ENCODE data around the gene WDSUB1.

Gene WDSUB1

DNA sequence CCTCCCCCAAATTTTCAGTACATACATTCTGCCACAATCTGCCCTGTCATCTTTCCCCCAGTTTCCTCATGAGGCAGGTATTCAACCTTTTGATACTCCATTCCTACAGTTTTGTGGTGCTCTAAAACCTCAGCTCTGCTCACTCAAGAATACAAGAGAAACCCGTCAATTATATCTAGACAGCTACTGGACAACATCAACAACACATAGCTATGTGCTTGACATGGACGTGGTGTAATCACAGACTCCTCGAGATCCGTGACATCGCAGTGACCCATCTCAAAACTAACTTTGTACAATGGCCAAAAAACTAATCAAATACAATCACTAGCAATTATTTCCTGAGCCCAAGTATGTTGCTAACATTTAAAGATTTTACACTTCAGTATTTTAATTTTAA lies 23.6 kb downstream of the WDSUB1 start:
- no peak for DNase-seq

DNA sequence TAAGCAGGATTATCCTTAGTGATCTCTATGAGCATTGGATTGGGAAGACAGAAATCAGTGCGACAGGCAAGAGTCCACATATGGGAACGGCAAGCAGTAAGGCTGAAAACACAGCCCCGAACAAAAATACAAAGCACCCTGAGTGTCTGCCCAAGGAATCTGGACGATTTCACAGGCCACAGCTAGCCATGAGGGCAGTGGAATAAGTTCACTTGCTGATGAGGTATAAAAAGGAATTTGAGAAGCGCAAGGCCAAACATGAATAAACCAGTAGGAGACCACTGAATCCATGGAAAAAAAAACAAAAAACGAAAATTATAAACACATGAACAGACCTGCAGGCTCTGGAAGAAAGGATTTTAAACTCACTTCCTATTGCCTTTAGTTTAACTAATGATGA lies 24.3 kb downstream of the WDSUB1 start:
- DNase-seq, result no peak

DNA sequence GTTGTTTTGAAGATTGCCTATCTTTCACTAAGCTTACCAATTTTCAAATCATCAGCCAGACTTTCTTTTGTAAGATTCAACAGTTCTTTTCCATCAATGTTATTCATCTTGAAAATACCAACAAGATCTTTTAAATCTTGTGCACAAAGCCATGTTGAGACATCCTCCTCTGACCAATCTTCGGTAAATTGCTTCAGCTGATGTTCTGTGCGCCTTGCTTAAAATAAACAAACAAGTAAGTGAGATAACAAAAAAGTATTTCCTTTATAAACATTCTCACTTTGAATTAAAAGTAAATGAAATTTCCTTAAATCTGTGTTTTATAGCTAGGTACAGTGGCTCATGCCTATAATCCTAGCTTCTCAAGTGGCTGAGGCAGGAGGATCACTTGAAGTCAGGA lies 30.3 kb downstream of the WDSUB1 start:
- no peak for DNase-seq

DNA sequence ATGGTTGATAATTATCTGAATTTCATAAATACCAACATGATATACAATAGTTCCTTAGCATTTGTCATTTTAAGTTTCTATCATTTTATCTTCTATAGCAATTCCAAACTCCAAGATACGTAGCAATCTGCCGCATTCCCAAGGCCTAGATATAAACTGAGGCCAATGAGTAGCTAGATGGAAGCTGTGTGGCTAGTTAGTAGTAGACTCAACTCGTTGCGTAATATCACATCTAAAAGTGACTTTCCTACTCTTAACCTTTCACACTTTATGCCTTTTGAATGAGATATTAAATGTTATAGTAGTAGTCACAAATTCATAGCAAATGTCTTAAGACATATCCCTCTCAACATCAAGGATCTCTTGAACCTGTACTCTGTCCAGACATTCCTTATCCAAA lies 33.6 kb downstream of the WDSUB1 start:
- no peak for DNase-seq

DNA sequence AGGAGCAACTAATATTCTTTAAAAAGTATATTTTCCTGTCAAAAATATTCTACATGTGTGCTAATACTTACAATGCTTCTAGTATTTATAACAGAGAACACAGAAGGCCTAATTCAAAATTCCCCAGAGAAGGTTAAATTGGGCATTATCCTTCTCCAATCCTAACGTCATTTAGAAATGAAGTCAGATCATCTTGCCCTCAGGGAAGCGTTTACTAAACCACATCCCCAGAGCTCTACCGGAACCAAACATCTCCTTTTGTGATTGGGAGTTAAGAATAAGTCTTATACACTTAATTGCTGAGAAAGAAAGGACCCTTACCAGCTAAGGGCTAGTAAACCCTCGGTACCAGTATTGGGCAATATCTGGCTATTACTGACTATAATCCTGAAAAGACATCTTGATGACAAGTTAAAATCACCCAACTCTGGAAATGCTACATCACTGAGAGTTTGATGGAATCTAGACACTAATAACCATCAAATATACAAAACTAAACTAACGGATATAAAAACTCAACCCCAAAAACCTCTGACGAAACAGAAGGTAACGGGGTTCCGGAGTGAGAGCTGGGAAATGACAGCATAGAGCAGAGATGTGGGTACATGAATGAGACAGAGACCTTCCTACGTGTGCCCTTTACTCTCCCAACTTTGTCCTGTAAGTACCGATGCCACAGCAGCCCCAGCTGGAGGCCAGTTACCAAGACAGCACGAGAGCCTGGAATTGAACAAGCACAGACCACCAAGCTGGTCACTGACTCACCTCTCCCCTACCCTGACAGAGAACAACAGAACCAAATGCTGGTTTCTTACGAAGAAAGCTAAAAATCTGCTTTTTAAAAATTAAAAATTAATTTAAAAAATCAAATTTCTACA lies 35.0 kb downstream of the WDSUB1 start:
- no peak for DNase-seq

DNA sequence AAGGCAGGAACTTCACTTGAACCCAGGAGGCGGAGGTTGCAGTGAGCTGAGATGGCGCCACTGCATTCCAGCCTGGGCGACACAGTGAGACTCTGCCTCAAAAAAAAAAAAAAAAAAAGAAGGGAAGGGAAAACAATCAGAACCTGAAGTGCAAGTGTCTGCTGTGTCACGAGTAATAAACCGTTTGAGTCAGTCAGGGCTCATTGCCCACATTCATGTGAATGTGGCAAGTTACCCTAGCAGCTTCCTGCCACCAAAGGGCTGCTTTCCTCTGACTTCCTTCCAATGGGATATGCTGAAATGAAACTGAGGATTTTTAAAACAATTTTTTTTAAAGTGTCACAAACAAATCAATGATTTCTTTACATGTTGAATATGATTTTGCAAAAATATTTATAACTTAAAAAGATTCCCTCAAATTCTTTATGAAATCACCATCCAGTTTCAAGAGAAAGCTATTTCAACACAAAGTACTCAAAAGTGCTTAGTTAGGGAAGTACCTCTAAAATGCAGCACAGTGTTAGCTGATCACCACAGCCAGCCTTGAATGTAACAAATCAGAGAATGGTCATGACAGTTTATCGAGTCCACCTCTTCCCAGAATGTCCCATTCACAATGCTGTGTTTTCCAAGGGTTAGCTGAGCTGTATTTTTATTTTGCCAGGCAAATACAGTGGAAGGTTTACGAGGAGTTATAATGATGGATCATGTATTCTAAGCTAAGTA lies 36.4 kb downstream of the WDSUB1 start:
- peak in 2 of 3 experiments; percentile 0 to 25 for DNase-seq

DNA sequence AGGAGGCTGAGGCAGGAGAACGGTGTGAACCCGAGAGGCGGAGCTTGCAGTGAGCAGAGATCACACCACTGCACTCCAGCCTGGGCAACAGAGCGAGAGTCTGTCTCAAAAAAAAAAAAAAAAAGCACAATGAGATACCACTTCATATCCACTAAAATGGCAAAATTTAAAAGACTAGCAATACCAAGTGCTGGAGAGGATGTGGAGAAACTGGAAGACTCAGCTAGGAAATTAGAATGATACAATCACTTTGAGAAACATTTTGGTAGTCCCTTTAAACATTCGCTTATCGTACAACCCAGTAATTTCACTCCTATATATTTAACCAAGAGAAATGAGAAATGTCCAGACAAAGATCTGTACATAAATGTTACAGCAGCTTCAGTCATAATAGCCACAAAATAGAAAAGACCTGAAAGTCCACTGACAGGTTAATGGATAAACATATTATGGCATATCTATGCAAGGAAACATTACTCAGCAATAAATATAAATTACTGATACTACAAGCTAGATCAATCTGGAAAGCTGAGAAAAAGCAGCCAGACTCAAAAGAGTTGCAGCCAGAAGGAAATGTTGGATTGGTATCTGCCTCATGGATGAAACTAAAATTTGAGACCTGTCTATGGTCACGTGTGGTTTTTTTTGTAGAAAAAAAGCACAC lies 40.0 kb downstream of the WDSUB1 start:
- DNase-seq, result no peak

DNA sequence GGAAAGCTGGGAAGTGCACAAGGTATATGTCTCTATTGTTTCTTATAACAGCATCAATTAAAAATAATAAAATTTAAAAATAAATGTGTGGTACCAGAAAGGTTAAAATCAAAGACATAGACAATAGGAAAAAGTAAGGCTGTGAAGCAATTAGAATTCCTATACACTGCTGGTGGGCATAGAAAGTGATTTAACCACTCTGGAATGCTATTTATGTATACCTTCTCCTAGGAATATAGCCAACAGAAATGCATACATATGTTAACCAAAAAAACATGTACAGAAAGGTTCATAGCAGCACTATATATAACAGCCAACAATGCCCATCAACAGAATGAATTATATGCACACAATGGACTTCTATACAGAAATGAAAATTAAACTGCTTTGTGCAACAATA lies 43.0 kb downstream of the WDSUB1 start:
- no peak for DNase-seq

DNA sequence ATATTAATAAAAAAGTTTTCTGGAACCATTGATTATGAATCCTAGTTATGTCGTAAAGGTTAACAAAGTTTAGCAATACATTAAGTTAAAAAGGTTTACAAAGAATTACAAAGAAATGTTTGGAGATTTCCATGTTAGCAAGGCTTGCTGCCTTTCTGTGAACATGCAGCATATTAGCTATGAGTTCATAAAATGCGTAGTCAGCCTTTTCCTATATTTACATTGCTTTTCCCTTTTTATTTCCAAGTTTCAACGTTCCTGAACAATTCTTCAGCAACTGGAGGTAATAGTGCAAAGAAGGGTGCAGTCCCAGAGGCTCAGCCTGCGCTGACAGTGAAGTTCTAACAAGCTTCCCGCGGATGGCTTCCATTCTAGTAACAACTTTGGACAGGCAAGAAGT lies 51.6 kb downstream of the WDSUB1 start:
- no peak for DNase-seq

DNA sequence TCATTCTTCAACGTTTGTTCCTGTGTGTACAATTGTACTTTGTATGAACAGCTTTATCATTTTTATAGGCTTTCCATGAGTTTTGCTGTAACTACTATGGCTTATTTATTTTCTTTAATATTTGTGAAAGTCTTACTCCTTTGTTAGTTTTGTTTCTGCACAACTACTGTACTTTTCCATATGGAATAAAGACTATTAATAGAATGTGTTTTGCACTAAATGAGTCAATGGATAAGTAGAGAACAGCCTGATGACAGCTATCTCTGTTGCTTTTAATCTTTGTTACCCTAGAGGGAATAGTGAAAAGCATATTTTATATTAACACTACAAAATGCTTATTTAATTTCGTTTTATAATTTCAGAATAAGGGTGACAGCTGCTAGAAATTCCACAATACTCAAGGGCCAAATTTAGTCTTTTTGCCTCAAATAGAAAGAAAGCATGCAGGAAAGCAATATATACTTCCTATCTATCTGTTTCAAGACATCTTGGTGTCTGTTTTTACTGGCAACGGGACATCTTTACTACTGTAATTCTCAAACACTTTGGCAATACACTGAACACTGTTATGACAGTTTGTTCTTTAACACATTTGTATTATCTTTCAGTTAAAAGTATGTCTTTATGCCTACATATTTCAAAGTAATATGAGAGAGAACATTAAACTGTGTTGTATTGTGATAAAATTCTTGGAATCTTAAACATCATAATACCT lies 53.9 kb downstream of the WDSUB1 start:
- no peak for DNase-seq

DNA sequence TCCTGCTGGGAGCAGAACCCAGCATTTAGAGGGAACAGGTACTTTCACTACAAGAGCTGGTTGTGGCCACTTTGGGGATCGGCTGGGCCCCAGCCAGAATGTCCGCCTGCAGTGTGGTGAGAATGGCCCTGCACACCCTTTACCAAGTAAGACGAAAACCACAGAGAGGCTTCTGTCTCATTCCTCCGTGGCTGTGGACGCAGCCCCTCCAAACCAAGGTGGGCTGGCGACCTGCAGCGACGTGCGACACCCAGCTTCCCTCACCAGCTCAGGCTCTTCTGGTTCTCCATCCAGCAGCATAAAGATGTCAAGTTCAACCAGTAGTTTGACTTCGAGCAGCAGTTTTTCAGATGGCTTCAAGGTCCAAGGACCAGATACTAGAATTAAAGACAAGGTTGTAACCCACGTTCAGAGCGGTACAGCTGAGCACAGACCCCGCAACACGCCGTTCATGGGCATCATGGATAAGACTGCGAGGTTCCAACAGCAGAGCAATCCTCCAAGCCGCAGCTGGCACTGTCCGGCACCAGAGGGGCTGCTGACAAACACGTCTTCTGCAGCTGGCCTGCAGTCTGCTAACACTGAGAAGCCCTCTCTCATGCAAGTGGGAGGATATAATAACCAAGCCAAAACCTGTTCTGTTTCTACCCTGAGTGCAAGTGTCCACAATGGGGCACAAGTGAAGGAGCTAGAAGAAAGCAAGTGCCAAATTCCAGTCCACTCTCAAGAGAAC lies 56.2 kb downstream of the WDSUB1 start:
- DNase-seq, result no peak

DNA sequence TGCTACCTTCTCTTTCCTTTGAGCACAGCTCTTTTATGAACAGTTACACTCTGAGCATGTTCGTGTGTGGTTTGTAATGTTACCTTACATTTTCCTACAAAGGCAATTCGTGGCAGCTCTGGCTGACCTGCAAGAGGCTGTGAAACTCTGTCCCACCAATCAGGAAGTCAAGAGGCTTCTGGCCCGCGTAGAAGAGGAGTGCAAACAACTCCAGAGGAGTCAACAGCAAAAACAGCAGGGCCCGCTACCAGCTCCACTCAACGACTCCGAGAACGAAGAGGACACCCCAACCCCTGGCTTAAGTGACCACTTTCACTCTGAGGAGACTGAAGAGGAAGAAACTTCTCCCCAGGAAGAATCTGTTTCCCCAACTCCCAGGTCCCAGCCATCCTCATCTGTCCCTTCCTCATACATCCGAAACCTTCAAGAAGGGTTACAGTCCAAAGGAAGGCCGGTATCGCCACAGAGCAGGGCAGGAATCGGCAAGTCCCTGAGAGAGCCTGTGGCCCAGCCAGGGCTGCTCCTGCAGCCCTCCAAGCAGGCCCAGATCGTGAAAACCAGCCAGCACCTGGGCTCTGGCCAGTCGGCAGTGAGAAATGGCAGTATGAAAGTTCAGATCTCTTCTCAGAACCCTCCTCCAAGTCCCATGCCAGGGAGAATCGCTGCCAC lies 56.9 kb downstream of the WDSUB1 start:
- DNase-seq, result no peak

DNA sequence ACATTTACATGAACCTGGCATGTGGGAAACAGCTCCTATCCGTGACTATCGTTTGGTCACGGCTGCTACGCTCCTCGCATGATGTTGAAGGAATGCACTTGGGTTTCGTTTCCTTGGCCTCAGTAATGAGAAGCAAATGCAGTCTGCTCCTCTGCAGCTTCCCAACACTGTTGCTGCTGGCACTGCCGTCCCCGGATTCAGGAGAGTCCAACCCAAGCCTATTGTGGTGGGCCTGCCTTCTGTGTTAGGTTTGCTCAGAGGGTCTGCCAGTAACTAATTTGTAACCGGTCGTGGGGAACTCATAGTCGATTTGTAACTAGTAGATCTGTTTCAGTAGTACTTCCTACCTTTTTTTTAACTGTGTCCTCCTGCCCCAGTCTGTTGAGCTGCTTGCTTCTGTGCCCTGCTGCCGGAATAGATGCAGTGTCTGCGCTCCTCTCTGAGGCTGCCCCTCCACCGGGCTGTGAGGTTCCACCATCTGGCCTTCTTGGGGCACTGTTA lies 58.4 kb downstream of the WDSUB1 start:
- DNase-seq, result no peak

DNA sequence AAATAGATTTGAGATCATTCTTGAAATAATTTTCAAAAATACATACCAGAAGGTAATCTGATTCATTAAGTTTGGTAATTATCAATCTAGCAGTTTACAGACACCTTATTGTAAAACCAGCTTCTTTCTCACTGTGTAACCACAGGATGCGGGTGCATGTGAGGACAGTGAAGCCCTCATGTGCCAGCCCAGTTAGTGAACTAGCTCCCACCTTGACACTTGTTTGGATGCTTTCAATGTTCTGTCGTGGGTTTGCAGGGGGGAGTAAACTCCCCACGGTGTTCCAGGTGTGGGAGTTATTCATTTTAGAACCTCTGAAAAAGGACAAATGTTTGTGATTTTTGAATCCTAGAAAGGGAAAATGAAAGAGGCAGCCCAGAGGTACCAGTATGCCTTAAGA lies 59.0 kb downstream of the WDSUB1 start:
- DNase-seq, result peak in 1 of 3 experiments; percentile 12

DNA sequence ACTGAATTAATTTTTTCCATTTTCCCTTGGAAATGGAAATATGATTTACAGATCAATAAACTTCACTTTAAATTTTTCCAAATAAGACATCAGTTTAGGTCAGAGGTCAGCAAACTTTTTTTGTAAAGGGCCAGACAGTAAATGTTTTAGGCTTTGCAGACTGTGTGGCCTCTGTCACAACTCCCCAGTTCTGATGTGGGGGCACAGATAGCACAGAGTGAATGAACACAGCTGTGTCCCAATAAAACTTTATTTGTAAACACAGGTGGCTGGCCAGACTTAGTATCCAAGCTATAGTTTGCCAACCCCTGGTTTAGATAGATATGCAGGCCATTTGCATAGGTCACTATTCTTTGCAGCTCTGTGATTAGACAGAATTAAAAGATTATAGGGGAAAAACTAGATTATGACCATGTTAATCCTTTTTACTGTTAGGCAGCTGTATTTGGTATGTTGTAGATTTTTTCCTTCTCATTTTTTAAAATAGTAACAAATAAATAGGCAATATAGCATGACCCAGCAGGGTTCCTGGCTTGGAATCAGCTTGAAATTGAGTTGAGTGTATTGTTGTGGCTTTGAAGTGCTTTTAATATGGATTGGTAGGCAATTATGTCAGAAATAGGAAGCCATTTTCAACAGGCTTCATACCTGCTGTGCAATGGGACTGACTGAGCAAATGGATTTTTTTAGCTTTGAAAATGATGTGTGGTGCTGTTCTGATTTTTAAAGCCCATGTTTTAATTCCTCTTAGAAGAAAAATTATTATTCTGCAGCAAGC lies 59.7 kb downstream of the WDSUB1 start:
- peak; percentile 0 to 47 (median 33) for DNase-seq

DNA sequence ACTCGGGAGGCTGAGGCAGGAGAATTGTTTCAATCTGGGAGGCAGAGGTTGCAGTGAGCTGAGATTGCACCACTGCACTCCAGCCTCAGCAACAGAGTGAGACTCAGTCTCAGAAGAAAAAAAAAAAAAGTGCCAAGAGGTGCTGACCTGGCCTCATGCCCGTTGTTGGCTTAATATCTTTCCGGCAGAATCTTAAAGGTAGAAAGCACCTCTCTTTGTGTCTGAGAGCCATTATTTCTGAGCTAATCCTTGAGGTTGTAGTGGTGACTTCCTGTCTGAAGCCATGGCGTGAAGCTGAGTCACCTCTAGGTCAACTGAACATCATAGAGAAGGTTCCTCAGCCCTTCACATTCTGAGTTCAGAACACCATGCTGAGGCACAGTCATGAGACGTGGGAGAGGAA lies 60.4 kb downstream of the WDSUB1 start:
- peak in 1 of 3 experiments; percentile 0 for DNase-seq

DNA sequence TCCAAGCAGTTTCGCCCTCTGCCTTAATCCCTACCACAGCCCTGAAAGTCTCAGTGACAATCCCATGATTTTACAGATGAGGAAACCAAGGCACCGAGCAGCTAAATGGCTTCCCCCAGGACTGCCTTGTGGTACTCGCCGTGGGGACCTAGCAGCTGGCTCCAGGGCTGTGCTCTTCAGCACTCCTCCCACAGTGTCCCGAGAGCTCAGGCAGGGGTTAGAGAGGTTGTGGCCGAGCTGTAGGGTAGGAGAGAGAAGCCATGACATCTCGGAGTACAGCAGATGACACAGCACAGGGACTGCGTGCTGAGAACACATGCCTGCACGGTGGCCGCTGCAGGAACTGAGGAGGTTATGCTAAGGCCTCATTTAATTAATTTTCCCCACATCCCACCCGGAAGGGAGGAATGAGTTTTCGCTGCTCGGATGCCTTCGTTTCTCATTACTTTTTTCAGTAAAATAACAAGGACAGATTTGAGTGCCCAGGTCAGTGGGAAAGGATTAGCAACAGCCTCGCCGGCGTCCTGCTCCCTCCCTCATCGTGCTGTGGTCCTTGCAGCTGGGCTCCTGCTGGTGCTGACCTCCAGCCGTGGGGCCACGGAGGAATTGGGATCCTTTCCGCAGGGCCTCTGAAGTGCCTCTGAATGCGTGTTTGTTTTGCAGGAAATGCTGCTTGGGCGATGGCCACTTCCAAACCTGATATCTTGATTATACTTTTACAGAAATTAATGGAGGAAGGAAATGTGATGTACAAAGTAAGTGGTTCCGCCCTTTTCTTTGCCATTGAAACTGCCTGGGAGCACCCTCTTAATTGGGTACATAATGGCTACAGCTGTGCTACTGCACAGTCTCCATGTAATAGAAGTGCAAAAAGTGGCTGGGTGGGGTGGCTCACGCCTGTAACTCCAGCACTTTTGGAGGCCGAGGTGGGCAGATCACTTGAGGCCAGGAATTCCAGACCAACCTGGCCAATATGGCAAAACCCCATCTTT lies 61.2 kb downstream of the WDSUB1 start:
- peak in 2 of 3 experiments; percentile 15 to 23 for DNase-seq

DNA sequence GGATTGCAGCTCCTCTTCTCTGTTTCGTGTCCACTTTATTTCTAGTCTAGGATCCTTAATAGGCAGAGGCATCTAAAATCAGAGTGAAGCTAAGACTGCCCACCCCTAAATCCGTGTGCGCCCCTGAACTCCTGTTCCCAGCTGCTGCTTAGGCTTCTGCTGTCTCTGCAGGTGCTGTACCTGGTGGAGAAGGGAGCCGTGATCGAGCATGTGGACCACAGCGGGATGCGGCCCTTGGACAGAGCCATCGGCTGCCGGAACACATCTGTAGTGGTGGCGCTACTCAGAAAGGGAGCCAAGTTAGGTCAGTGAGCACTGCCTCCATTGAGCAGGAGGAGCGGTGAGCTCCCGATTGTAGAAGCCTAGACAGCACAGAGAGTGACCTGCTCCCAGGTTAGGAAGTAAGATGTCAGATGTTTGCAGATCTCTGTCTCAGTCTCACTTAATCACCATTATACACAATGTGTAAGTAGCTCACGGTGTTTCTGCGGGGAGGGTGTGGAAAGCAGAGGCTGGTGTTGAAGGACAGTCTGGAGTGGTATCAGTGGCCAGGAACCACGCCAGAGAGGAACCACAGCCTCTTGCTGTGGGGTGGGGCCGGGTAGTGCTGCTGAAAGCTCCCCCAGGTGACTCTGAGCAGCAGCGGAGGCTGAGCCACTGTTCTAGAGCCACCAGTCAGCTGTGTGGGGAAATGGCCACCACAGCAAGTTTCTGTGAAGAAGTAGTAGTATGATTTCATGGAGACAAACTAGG lies 62.3 kb downstream of the WDSUB1 start:
- DNase-seq, result no peak

Data from NCI-H1417 (cell line).